GM19099 (cell line): ENCODE results near the gene SLC37A1.

Experiments
- POLR2A ChIP-seq: IDR thresholded peaks from 3 replicates; pipeline ENCODE4 v1.6.1; 2011; ENCODE audit warnings: low read depth; ENCODE audit not compliant: insufficient read length; ENCODE audit errors: extremely low read depth

Gene SLC37A1

DNA sequence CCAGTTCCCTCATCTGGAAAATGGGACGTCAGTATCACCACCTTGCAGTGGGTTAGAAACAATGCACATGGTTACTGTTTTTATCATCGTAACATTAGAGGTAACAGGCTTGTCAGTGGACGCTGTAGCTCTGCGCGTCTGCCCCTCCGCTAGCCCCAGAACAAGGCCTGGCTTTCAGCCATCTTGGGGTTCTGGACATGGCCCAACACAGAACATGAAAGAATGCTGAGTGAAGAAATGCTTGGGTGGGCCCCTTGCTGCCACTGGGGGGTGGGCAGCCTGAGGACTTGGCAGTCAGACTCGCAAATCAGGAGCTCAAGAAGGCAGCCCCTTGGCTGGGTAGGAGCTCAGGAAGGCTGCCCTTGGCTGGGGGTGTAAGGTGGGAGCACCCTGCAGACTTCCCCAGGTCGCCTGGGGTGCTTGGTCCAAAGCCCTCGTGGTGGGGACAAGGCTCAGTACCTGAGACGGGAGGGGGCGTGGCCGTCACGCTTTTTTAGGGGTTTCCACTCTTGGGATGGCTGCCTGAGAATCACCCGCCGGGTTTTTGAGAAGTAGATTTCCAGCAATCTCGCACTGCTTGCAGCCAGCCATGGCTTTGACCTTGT is 51.7 kb downstream of the SLC37A1 start:
- no peak for TF ChIP-seq POLR2A

- no peak for TF ChIP-seq POLR2A
Observed at GRCh38 chr21:42565886-42566523, 52.4 kb downstream of the SLC37A1 start.

DNA sequence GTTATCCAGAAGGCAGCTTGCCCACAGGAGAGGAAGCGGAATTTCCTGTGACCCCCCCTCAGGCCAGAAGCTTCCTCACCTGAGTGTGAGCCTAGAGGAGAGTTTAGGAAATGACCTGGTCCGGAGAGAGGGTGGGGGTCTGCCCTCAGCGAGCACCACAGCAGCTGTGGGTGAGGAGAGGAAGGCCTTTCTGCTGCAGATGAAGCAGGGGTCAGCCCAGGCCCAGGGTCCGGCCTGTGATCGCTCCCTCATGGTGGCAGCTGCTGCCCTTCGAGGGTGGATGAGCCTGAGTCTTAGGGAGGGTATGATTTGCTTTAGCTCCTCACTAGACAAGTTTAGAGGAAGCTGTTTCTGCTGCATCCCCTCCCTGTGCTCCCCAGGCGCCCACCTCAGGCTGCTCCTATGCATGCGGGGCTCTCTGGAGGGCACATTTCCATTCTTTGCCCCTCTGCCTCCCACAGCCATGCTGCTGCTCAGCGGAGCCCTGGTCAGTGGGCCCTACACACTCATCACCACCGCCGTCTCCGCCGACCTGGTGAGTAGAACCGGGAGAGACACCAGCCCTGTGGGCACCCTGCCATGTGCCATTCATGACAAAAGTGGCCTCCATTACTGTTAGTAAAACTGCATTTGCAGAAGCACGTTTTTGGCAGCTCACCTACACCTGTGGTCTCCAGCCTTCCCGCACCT is 53.0 kb downstream of the SLC37A1 start:
- no peak for TF ChIP-seq POLR2A

DNA sequence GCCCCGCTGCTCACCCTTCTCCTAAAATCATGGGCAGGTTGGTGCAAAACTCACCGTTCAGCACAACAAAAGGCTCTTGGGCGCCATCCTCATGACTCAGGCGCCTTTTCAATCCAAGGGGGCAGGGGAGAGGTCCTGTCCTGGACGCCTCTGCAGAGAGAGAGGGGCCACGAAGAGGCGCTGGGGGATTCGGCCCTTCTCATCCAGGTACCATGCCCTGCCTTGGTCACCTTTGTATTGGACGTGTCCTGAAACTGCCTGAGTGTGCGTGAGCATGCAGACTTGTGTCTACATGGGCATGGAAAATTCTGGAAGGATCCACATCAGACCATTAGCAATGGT is 53.5 kb downstream of the SLC37A1 start:
- TF ChIP-seq POLR2A: no peak

DNA sequence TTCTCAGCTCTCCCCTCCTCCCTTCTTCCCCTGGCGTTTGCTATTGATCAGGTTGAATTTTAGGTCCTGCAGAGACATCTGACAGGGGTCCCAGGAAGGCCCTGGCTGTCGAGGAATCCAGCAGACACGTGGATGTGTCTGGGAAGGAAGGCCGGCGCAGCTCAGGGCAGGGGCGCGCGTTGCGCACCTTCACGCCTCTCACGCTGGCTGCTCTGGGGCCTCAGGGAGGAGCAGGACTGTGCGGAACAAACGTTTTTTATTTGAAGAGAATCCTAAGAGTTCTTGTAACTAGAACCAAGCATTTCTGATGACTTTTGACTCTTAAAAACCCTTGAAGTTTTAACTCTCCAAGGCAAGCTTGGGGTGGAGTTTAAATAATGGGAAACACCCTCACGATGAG is 54.2 kb downstream of the SLC37A1 start:
- TF ChIP-seq POLR2A: no peak

GRCh38 chr21:42568376-42568775 is 54.7 kb downstream of the SLC37A1 start:
- no peak for TF ChIP-seq POLR2A

- no peak for TF ChIP-seq POLR2A
Observed at GRCh38 chr21:42568866-42569731, 55.4 kb downstream of the SLC37A1 start.

DNA sequence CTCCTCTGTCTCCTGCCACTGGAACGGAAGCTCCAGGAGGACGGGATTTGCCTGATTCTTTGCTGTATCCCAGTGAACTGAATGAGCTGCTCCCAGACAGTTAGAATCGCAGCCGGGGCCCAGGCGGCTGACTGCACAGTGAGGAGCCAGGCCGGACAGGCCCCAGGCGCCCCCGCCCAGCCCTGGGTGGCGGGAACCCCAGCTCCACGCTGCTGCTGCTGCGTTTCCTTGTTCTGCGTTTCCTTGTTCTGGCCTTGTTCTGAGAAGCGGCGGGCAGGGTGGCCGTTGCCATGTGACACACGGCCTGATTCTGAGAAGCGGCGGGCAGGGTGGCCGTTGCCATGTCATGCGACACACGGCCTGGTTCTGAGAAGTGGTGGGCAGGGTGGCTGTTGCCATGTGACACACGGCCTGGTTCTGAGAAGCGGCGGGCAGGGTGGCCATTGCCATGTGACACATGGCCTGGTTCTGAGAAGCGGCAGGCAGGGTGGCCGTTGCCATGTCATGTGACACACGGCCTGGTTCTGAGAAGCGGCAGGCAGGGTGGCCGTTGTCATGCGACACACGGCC is 56.2 kb downstream of the SLC37A1 start:
- TF ChIP-seq POLR2A: no peak

- TF ChIP-seq POLR2A: no peak
Observed at GRCh38 chr21:42570362-42570761, 56.7 kb downstream of the SLC37A1 start.

DNA sequence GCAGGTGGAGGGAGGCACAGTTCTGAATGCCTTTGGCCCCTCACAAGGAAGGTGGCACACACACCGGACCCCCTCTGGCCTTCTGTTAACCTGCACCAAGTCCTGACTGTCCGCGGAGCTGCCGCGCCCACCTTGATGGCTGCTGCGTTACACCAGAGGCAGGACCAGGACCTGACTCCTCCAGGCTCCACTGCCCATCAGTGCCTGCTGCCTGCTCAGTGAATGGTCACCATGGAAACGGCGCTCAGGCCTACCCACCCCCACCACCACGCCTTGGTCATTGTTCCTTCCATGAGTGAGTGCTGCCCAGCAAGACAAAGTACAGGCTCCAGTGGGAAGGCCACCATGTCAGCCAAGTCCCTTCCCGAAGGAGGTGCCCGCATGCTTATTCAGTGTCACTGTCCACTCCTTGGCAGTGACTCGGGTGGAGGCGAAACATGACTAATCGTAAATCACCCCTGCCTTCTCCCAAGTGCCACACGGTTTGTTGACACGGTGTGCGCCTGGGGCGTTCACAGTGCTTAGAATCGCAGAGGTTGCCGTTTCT is 57.3 kb downstream of the SLC37A1 start:
- TF ChIP-seq POLR2A: no peak

- TF ChIP-seq POLR2A: no peak
Observed at GRCh38 chr21:42571391-42572150, 57.9 kb downstream of the SLC37A1 start.

DNA sequence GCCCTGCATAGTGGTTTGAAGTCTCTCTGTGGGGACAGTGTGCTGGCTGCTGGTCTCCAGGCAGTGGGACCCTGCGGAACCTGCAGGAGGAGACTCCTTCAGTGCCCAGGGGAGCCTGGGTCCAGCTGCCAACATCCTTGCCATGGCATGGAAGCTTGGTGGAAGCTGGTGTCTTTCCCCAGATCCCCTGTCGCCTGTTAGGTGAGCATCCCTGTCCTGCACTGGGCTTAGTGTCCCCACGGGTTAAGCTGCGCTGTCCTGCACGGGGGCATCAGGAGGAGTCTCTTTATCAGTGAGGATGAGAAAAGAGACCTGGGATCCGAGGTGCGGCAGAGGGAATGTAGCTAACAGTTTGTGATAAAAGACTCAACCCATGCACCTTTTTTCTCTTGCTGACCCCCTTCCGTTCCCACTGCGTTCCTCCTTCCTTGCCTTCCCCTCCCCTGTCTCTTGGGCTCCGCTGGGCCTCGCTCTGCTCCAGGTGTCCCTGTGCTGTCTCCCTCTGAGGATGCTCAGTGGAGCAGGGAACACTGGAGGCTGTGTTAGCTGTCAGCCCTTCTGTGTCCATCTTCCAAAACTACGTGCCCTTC is 59.3 kb downstream of the SLC37A1 start:
- TF ChIP-seq POLR2A: no peak

- no peak for TF ChIP-seq POLR2A
Observed at GRCh38 chr21:42574234-42575027, 60.8 kb downstream of the SLC37A1 start.
